AG09309 (cell line): ENCODE results near the gene CBFB.
A peak's percentile ranks its signal among the peaks of the same experiment; 100 is the strongest.

Experiments used
- DNase-seq: peaks from one replicate; pipeline ENCODE4 v3.0.0-alpha.2; 2010; ENCODE audit warnings: low read depth
- H3K4me3 ChIP-seq: 2 replicates; pipeline ENCODE4 v1.5.1; 2011; ENCODE audit warnings: mild to moderate bottlenecking, low read depth, low read length, moderate library complexity; ENCODE audit not compliant: control insufficient read depth
- TF ChIP-seq, protein P1 (sequence below): IDR thresholded peaks from 2 replicates; pipeline ENCODE4 v1.5.1; 2011; ENCODE audit warnings: mild to moderate bottlenecking, low read depth, low read length, inconsistent platforms; ENCODE audit not compliant: insufficient read depth, control insufficient read depth; ENCODE audit errors: missing control alignments

The CBFB gene

DNA sequence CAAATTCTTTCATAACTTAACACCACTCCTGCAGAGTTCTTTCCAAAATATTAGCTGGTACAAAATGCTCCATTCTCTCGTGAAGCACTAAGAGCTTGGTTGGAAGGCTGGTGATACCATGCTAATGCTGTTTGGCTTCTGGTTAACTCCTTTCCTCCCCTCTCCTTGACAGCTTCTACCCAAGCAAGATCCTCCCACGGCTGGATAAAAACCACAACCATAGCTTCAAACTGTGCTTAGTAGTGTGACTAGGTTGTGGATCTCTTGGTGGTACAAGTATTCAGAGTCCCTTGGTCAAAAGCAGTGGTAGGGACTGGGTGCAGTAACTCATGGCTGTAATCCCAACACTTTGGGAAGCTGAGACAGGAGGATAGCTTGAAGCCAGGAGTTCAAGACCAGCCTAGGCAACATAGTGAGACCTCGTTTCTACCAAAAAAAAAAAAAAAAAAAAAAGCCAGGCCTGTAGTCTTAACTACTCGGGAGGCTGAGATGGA, 83.0 kb downstream of the CBFB start:
- DNase-seq, result no peak
- TF ChIP-seq, protein P1, sequence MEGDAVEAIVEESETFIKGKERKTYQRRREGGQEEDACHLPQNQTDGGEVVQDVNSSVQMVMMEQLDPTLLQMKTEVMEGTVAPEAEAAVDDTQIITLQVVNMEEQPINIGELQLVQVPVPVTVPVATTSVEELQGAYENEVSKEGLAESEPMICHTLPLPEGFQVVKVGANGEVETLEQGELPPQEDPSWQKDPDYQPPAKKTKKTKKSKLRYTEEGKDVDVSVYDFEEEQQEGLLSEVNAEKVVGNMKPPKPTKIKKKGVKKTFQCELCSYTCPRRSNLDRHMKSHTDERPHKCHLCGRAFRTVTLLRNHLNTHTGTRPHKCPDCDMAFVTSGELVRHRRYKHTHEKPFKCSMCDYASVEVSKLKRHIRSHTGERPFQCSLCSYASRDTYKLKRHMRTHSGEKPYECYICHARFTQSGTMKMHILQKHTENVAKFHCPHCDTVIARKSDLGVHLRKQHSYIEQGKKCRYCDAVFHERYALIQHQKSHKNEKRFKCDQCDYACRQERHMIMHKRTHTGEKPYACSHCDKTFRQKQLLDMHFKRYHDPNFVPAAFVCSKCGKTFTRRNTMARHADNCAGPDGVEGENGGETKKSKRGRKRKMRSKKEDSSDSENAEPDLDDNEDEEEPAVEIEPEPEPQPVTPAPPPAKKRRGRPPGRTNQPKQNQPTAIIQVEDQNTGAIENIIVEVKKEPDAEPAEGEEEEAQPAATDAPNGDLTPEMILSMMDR, result no peak
- H3K4me3 ChIP-seq, result no peak overlapping the region

DNA sequence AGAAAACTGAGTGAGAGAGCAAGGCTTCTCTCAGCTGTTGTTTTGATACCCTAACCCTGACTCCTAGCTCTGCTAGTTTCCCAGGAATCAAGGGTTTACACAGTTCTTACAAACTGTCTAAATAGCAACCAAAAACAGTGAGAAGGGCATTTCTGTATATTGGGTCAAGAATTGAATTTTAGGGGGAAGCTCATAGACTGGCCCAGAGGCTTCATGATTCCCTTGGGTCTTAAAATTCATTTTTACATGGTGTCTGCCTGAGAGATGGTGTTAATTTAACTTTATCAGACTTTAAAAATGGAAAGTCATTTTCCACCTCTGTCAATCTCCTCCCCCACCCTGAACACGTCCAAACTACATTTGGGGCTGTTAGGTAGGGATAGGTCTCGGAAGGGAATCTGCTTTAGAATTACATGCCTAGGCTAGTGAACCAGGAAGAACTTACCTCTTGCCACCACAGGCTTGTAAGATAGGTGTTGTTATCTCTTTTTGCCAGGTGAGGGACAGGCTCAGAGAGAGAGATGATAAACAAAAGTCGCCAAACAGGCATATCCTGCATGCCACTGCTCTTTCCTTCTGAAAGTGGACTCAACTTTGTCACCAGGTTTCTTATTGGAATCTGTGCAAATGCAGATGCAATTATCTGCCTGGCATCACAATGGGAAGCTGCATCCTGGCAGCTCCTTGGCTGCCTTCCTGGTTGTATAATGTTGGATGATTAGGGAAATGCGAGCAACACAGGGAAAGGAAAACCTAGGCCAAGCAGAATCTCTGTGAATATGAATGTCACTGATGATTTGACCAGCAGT, 83.8 kb downstream of the CBFB start:
- H3K4me3 ChIP-seq, result no peak overlapping the region
- TF ChIP-seq, protein P1, result no peak
- DNase-seq, result no peak

DNA sequence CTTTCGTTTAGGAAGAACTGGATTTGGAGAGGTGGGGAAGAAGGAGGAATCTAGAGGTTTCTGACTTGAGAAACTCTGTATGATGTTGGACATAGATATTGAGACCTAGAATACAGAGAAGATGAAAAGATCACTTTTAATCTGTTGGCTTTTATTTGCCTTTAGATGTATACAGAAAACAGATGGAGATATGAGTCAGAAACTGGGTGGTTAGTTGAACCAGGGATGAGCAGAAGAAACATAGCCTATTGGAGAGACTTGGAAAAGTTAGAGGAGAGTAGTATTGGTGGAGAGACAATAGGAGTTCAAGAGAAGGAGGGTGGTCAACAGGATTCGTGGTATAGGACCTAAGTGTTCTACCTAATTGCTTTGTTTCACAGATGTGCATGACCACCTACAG, 85.8 kb downstream of the CBFB start:
- TF ChIP-seq, protein P1, result no peak
- H3K4me3 ChIP-seq, result no peak overlapping the region
- no peak for DNase-seq

DNA sequence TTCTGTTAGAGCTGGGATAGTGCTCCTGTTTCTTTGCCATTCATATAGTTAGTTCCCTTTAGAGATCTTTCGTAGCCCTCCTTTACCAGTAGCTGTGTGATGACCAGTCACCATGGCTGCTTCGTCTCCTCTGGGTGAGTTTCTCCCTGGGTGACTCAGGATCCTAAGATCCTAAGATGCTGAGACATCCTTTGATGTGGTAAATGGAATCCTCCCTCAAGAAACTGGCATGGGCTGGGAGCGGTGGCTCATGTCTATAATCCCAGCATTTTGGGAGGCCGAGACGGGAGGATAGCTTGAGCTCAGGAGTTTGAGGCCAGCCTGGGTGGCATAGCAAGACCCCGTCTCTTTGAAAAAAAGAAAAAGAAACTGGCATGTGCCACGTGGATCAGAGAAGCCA, 86.7 kb downstream of the CBFB start:
- DNase-seq, result peak; percentile 71
- TF ChIP-seq, protein P1, result no peak
- H3K4me3 ChIP-seq, result no peak overlapping the region

DNA sequence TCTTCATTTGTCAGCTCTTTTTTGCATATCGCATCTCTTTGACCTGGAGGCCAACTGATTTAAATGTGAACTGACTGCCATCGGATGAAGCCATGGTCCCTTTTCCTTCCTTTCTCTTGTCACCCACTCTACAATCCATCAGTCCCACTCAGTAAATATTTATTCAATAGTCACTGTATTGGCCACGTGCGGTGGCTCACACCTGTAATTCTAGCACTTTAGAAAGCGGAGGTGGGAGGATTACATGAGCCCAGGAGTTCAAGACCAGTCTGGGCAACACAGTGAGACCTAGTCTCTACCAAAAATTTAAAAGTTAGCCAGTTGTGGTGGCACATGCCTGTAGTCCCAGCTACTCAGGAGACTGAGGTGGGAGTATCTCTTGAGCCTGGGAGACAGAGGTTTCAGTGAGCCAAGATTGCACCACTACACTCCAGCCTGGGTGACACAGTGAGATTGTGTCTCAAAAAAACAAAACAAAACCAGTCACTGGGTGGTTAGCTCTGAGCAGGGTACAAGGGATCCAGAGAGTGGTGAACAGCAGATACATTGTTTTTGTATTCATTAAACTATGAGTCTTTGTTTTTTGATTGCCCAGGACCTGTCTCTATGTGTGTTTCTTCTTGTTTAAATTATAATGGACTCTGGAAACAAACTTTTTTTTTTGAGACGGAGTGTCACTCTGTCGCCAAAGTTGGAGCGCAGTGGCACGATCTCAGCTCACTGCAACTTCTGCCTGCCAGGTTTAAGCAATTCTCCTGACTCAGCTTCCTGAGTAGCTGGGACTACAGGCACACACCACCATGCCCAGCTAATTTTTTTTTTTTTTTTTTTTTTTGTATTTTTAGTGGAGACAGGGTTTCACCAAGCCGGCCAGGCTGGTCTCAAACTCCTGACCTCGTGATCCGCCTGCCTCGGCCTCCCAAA, 87.7 kb downstream of the CBFB start:
- TF ChIP-seq, protein P1, result no peak
- no peak overlapping the region for H3K4me3 ChIP-seq
- no peak for DNase-seq

DNA sequence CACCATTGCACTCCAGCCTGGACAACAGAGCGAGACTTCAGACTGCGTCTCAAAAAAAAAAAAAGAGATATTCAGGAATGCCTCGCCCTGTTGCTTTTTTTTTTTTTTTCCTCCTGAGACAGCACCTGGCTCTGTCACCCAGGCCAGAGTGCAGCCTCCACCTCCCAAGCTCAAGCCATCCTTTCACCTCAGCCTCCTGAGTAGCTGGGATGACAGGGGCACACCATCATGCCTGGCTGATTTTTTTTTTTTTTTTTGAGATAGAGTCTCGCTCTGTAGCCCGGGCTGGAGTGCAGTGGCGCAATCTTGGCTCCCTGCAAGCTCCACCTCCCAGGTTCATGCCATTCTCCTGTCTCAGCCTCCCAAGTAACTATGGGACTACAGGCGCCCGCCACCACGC, 88.8 kb downstream of the CBFB start:
- DNase-seq, result no peak
- H3K4me3 ChIP-seq, result no peak overlapping the region
- TF ChIP-seq, protein P1, result no peak
